Neuronal stem cell (in vitro differentiated cells): ENCODE data around the gene TRAF2.
A peak's percentile ranks its signal among the peaks of the same experiment; 100 is the strongest.

Experiments
- DNase-seq: peaks from one replicate; pipeline ENCODE4 v3.0.0-alpha.2; 2013; ENCODE audit warnings: low spot score
- H2AFZ ChIP-seq: one replicate; pipeline ENCODE4 v1.6.1; 2013; ENCODE audit warnings: mild to moderate bottlenecking, low read length, inconsistent platforms
- H2AK5ac ChIP-seq: 2 replicates; pipeline ENCODE4 v1.6.1; 2013; ENCODE audit warnings: low read depth, mild to moderate bottlenecking, inconsistent platforms, low read length, moderate library complexity, mixed read lengths
- H2BK120ac ChIP-seq: 2 replicates; pipeline ENCODE4 v1.6.1; 2013; ENCODE audit warnings: low read depth, mild to moderate bottlenecking, inconsistent platforms, low read length, moderate library complexity, mixed read lengths
- H2BK12ac ChIP-seq: one replicate; pipeline ENCODE4 v1.6.1; 2013; ENCODE audit warnings: low read length, inconsistent platforms
- H2BK15ac ChIP-seq: 2 replicates; pipeline ENCODE4 v1.6.1; 2013; ENCODE audit warnings: mild to moderate bottlenecking, low read length, inconsistent platforms, mixed read lengths
- H2BK5ac ChIP-seq: one replicate; pipeline ENCODE4 v1.6.1; 2013; ENCODE audit warnings: inconsistent platforms, mild to moderate bottlenecking, low read length, moderate library complexity
- H3K14ac ChIP-seq: one replicate; pipeline ENCODE4 v1.6.1; 2013; ENCODE audit warnings: low read length, inconsistent platforms
- H3K18ac ChIP-seq: 2 replicates; pipeline ENCODE4 v1.6.1; 2013; ENCODE audit warnings: low read length, inconsistent platforms
- H3K23ac ChIP-seq: 2 replicates; pipeline ENCODE4 v1.6.1; 2013; ENCODE audit warnings: low read depth, mild to moderate bottlenecking, mixed read lengths, low read length, inconsistent platforms; ENCODE audit not compliant: poor library complexity
- H3K27ac ChIP-seq: replicated peaks from 3 replicates; pipeline ENCODE4 v1.5.1; 2013; ENCODE audit warnings: low read length, inconsistent platforms
- H3K27me3 ChIP-seq, 3 experiments: 2 replicates each; pipeline ENCODE4 v1.6.1; 2013; ENCODE audit warnings: low read length in 3 of 3, mild to moderate bottlenecking in 2 of 3, inconsistent platforms in 1 of 3, low read depth in 1 of 3, mixed read lengths in 1 of 3, moderate library complexity in 1 of 3; ENCODE audit not compliant: control insufficient read depth in 3 of 3, insufficient read depth in 3 of 3
- H3K36me3 ChIP-seq, 2 donors: replicated peaks in 1 of 2; 2 replicates each; pipeline ENCODE4 v1.6.1; 2013; ENCODE audit warnings: low read length in 2 of 2; ENCODE audit not compliant: control insufficient read depth in 2 of 2, insufficient read depth in 2 of 2
- H3K4ac ChIP-seq: 2 replicates; pipeline ENCODE4 v1.6.1; 2013; ENCODE audit warnings: inconsistent platforms, mild to moderate bottlenecking, low read length, moderate library complexity
- H3K4me1 ChIP-seq, 2 donors: 1 replicate in 1 of 2; 2 replicates in 1 of 2; pipeline ENCODE4 v1.6.1; 2013; ENCODE audit warnings: low read length in 2 of 2, low read depth in 1 of 2; ENCODE audit not compliant: control insufficient read depth in 2 of 2, insufficient read depth in 1 of 2
- H3K4me2 ChIP-seq: one replicate; pipeline ENCODE4 v1.6.1; 2013; ENCODE audit warnings: mild to moderate bottlenecking, low read length, inconsistent platforms; ENCODE audit not compliant: insufficient read depth, poor library complexity, severe bottlenecking
- H3K4me3 ChIP-seq, 2 donors: 2 replicates each; pipeline ENCODE4 v1.5.1; 2013; ENCODE audit warnings: low read length in 2 of 2, mild to moderate bottlenecking in 2 of 2, inconsistent platforms in 1 of 2, moderate library complexity in 1 of 2
- H3K79me1 ChIP-seq: one replicate; pipeline ENCODE4 v1.6.1; 2013; ENCODE audit warnings: low read depth, mild to moderate bottlenecking, inconsistent platforms, low read length, moderate library complexity
- H3K9ac ChIP-seq: one replicate; pipeline ENCODE4 v1.6.1; 2013; ENCODE audit warnings: mild to moderate bottlenecking, low read depth, low read length, inconsistent platforms; ENCODE audit not compliant: poor library complexity
- H3K9me3 ChIP-seq, 2 donors: replicated peaks in 1 of 2; 2 replicates each; pipeline versions ENCODE3 to v1.6.1; 2013; ENCODE audit warnings: low read length in 2 of 2, mild to moderate bottlenecking in 2 of 2, inconsistent platforms in 1 of 2, low read depth in 1 of 2, mixed read lengths in 1 of 2, moderate library complexity in 1 of 2; ENCODE audit not compliant: control insufficient read depth in 2 of 2, insufficient read depth in 1 of 2
- H4K8ac ChIP-seq: one replicate; pipeline ENCODE4 v1.6.1; 2013; ENCODE audit warnings: low read depth, mild to moderate bottlenecking, inconsistent platforms, low read length, moderate library complexity
- H4K91ac ChIP-seq: one replicate; pipeline ENCODE4 v1.6.1; 2013; ENCODE audit warnings: low read length, low read depth, mild to moderate bottlenecking, inconsistent platforms; ENCODE audit not compliant: poor library complexity
- WGBS, 2 donors: extraction: QIAGEN DNeasy Blood & Tissue Kit; methylation state at CpG; one replicate each; pipeline ENCODE4 v1.1.7; 2013; ENCODE audit warnings: missing lambda C conversion rate in 2 of 2, mixed read lengths in 1 of 2; ENCODE audit not compliant: insufficient read length in 2 of 2, insufficient replicate concordance in 1 of 2; ENCODE audit errors: extremely low coverage in 2 of 2; 5-methylcytosine and 5-hydroxymethylcytosine counted together

The TRAF2 gene

DNA sequence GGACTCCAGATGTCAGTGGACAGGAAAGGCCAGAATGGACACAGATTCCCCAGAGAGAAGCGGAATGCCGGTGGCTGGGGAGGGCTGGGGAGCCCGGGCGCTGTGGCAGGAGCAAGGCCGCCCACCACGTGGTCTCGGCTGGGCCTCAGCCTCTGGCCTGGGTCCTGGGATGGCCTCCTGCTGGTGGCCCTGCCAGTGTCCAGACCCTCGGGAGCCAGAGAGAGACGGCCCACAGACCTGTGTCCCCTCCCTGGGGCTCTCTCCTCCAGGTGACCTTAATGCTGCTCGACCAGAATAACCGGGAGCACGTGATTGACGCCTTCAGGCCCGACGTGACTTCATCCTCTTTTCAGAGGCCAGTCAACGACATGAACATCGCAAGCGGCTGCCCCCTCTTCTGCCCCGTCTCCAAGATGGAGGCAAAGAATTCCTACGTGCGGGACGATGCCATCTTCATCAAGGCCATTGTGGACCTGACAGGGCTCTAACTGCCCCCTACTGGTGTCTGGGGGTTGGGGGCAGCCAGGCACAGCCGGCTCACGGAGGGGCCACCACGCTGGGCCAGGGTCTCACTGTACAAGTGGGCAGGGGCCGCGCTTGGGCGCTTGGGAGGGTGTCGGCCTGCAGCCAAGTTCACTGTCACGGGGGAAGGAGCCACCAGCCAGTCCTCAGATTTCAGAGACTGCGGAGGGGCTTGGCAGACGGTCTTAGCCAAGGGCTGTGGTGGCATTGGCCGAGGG lies 39.3 kb downstream of the TRAF2 start:
- Histone ChIP-seq H3K4ac (no peak overlapping the region), H3K4me2 (no peak overlapping the region)

GRCh38 chr9:136926154-136926704 lies 39.9 kb downstream of the TRAF2 start:
- H3K4me3 ChIP-seq = no peak overlapping the region
- no peak overlapping the region for H2AK5ac ChIP-seq
- H3K36me3 ChIP-seq = peaks cover 32 to 74% of the 10 kb centered on the region in 2 donors
- DNase-seq = no peak
- no peak overlapping the region for H3K27ac ChIP-seq
- H2BK15ac ChIP-seq = no peak overlapping the region
- H2BK12ac ChIP-seq = no peak overlapping the region
- no peak overlapping the region for H3K4ac ChIP-seq
- no peak overlapping the region for H2BK5ac ChIP-seq
- H3K9me3 ChIP-seq = no peaks in the 10 kb centered on the region
- no peaks in the 10 kb centered on the region for H3K4me1 ChIP-seq
- no peak overlapping the region for H3K4me2 ChIP-seq
- WGBS, 2 donors = no CpG with 5 or more reads among the region's 9 CpGs
- H3K18ac ChIP-seq = no peak overlapping the region
- H2AFZ ChIP-seq = no peak overlapping the region
- H4K91ac ChIP-seq = no peak overlapping the region
- no peak overlapping the region for H3K14ac ChIP-seq
- H3K23ac ChIP-seq = no peak overlapping the region
- H2BK120ac ChIP-seq = no peak overlapping the region
- H3K27me3 ChIP-seq = no peaks in the 10 kb centered on the region
- no peak overlapping the region for H4K8ac ChIP-seq
- H3K79me1 ChIP-seq = peaks cover 3% of the 10 kb centered on the region
- peak overlapping the region; percentile 17 for H3K9ac ChIP-seq

More for the DNA sequence above, 39.3 kb downstream of the TRAF2 start:
- Histone ChIP-seq H4K91ac (no peak overlapping the region), H2AK5ac (no peak overlapping the region), H2BK15ac (no peak overlapping the region), H2BK12ac (no peak overlapping the region), H3K4me3 (no peak overlapping the region), H3K18ac (no peak overlapping the region), H3K27me3 (no peaks in the 10 kb centered on the region), H3K9ac (no peak overlapping the region), H4K8ac (no peak overlapping the region), H3K23ac (no peak overlapping the region), H3K4me1 (no peaks in the 10 kb centered on the region), H3K9me3 (no peaks in the 10 kb centered on the region), H2AFZ (no peak overlapping the region), H3K27ac (no peak overlapping the region), H3K79me1 (peaks cover 3% of the 10 kb centered on the region), H2BK5ac (no peak overlapping the region), H3K14ac (no peak overlapping the region), H2BK120ac (no peak overlapping the region), H3K36me3 (peaks cover 38 to 81% of the 10 kb centered on the region in 2 donors)
- no peak for DNase-seq
- WGBS, 2 donors = no CpG with 5 or more reads among the region's 33 CpGs

GRCh38 chr9:136926749-136927148 lies 40.4 kb downstream of the TRAF2 start:
- H3K4me2 ChIP-seq = no peak overlapping the region
- H3K27ac ChIP-seq = no peak overlapping the region
- no peak overlapping the region for H2AFZ ChIP-seq
- no peak overlapping the region for H2BK120ac ChIP-seq
- peak overlapping the region in 1 of 2 donors; percentile 53 for H3K4me3 ChIP-seq
- H3K18ac ChIP-seq = no peak overlapping the region
- no peak overlapping the region for H3K9ac ChIP-seq
- H3K4me1 ChIP-seq = no peaks in the 10 kb centered on the region
- DNase-seq = no peak
- WGBS, 2 donors = no CpG with 5 or more reads among the region's 13 CpGs
- H4K91ac ChIP-seq = no peak overlapping the region
- H3K9me3 ChIP-seq = no peaks in the 10 kb centered on the region
- H3K14ac ChIP-seq = no peak overlapping the region
- H2BK12ac ChIP-seq = no peak overlapping the region
- no peak overlapping the region for H3K23ac ChIP-seq
- no peak overlapping the region for H2BK15ac ChIP-seq
- H3K4ac ChIP-seq = no peak overlapping the region
- peaks cover 31 to 71% of the 10 kb centered on the region in 2 donors for H3K36me3 ChIP-seq
- no peak overlapping the region for H2AK5ac ChIP-seq
- H2BK5ac ChIP-seq = no peak overlapping the region
- peaks cover 3% of the 10 kb centered on the region for H3K79me1 ChIP-seq
- H4K8ac ChIP-seq = no peak overlapping the region
- H3K27me3 ChIP-seq = no peaks in the 10 kb centered on the region

- Histone ChIP-seq H3K18ac (no peak overlapping the region), H3K4ac (no peak overlapping the region), H3K27me3 (no peaks in the 10 kb centered on the region), H3K23ac (no peak overlapping the region), H2AK5ac (no peak overlapping the region), H3K36me3 (peaks cover 30 to 69% of the 10 kb centered on the region in 2 donors), H2BK120ac (no peak overlapping the region), H4K91ac (no peak overlapping the region), H3K14ac (no peak overlapping the region), H3K4me3 (no peak overlapping the region), H3K27ac (no peak overlapping the region), H3K9ac (no peak overlapping the region), H3K4me2 (no peak overlapping the region), H2AFZ (no peak overlapping the region), H2BK15ac (no peak overlapping the region), H2BK12ac (no peak overlapping the region), H2BK5ac (no peak overlapping the region), H3K9me3 (no peaks in the 10 kb centered on the region), H3K79me1 (peaks cover 3% of the 10 kb centered on the region), H3K4me1 (no peaks in the 10 kb centered on the region), H4K8ac (no peak overlapping the region)
- WGBS, 2 donors = no CpG with 5 or more reads among the region's 23 CpGs
- DNase-seq = no peak
Observed at GRCh38 chr9:136927343-136928271, 41.3 kb downstream of the TRAF2 start.
